ENCODE measurements around the gene SPEM1.

DNA sequence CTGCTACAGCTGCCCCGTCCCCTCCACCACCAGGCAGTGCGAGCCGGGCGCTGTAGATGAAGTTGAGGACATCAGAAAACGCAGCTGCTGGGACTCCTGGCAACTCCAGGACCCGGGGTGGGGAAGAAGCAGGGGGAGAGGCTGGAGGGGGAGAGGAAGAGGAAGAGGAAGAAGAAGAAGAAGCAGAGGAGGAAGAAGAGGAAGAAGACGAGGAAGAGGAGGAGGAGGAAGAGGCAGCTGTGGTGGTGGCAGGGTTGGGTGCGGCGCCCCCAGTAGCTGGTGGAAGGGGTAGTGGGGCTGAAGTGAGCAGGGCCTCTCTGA is 46.2 kb downstream of the SPEM1 start:
- TF ChIP-seq, protein P1, sequence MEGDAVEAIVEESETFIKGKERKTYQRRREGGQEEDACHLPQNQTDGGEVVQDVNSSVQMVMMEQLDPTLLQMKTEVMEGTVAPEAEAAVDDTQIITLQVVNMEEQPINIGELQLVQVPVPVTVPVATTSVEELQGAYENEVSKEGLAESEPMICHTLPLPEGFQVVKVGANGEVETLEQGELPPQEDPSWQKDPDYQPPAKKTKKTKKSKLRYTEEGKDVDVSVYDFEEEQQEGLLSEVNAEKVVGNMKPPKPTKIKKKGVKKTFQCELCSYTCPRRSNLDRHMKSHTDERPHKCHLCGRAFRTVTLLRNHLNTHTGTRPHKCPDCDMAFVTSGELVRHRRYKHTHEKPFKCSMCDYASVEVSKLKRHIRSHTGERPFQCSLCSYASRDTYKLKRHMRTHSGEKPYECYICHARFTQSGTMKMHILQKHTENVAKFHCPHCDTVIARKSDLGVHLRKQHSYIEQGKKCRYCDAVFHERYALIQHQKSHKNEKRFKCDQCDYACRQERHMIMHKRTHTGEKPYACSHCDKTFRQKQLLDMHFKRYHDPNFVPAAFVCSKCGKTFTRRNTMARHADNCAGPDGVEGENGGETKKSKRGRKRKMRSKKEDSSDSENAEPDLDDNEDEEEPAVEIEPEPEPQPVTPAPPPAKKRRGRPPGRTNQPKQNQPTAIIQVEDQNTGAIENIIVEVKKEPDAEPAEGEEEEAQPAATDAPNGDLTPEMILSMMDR (IDR thresholded peaks at IDR 0.05) = no peak
- no peak for TF ChIP-seq POLR2A (IDR thresholded peaks at IDR 0.05)

Data from body of pancreas (tissue), 4 donors.